Measurements from ENCODE around the gene BBS12.
A peak's percentile ranks its signal among the peaks of the same experiment; 100 is the strongest.

BBS12 gene

GRCh38 chr4:122732329-122733026, at the start of gene BBS12:
TSS of gene BBS12 (plus strand) at chr4:122732704. CDS start at chr4:122741893, 9,189 bp downstream.
- DNase-seq: peak; percentile 98 to 100

GRCh38 chr4:122686691-122687090, 45.8 kb upstream of the BBS12 start:
- DNase-seq: no peak

- peak in 1 of 2 donors; percentile 13 for DNase-seq
Observed at GRCh38 chr4:122687531-122688061, 44.9 kb upstream of the BBS12 start.

GRCh38 chr4:122688529-122689140, 43.9 kb upstream of the BBS12 start:
- no peak for DNase-seq

GRCh38 chr4:122689972-122690371, 42.5 kb upstream of the BBS12 start:
- DNase-seq: no peak

- no peak for DNase-seq
Observed at GRCh38 chr4:122691988-122692387, 40.5 kb upstream of the BBS12 start.

- no peak for DNase-seq
Observed at GRCh38 chr4:122692641-122693520, 39.6 kb upstream of the BBS12 start.

GRCh38 chr4:122695226-122695625, 37.3 kb upstream of the BBS12 start:
- DNase-seq: no peak

- no peak for DNase-seq
Observed at GRCh38 chr4:122700178-122700725, 32.3 kb upstream of the BBS12 start.

- DNase-seq: no peak
Observed at GRCh38 chr4:122701061-122701460, 31.4 kb upstream of the BBS12 start.

- no peak for DNase-seq
Observed at GRCh38 chr4:122701965-122702364, 30.5 kb upstream of the BBS12 start.

GRCh38 chr4:122702939-122703338, 29.6 kb upstream of the BBS12 start:
- no peak for DNase-seq

- DNase-seq: no peak
Observed at GRCh38 chr4:122703868-122704267, 28.6 kb upstream of the BBS12 start.

GRCh38 chr4:122705009-122705408, 27.5 kb upstream of the BBS12 start:
- no peak for DNase-seq

- DNase-seq: no peak
Observed at GRCh38 chr4:122705547-122706117, 26.9 kb upstream of the BBS12 start.

- DNase-seq: no peak
Observed at GRCh38 chr4:122706511-122706910, 26.0 kb upstream of the BBS12 start.

GRCh38 chr4:122707497-122707896, 25.0 kb upstream of the BBS12 start:
- DNase-seq: no peak

GRCh38 chr4:122709236-122709635, 23.3 kb upstream of the BBS12 start:
- no peak for DNase-seq

- no peak for DNase-seq
Observed at GRCh38 chr4:122710434-122711308, 21.8 kb upstream of the BBS12 start.

- no peak for DNase-seq
Observed at GRCh38 chr4:122711919-122712318, 20.6 kb upstream of the BBS12 start.

- DNase-seq: no peak
Observed at GRCh38 chr4:122712782-122713181, 19.7 kb upstream of the BBS12 start.

- DNase-seq: no peak
Observed at GRCh38 chr4:122715221-122715620, 17.3 kb upstream of the BBS12 start.

All from bone marrow (tissue), 2 donors.